Bronchial epithelial cell (primary cell): Measurements from ENCODE around the gene CBR3. TPM values are rescaled to one million over a fixed set of nuclear protein-coding genes. Genes with fewer than 3 reads are reported as not detected.

Experiments
- DNase-seq: peaks from one replicate; pipeline ENCODE4 v3.0.0-alpha.2; 2010; ENCODE audit warnings: low read depth
- FAIRE-seq: peaks from 2 replicates; lab custom pipeline; 2011; peaks lifted over from hg19 to GRCh38; lab: Jason Lieb, UNC
- H3K27me3 ChIP-seq: 2 replicates; pipeline ENCODE4 v1.5.1; 2011; ENCODE audit warnings: low read length; ENCODE audit not compliant: control insufficient read depth, insufficient read depth
- H3K36me3 ChIP-seq: 2 replicates; pipeline ENCODE4 v1.5.1; 2011; ENCODE audit warnings: low read length; ENCODE audit not compliant: control insufficient read depth, insufficient read depth
- H3K4me3 ChIP-seq: 2 replicates; pipeline ENCODE4 v1.5.1; 2011; ENCODE audit warnings: mild to moderate bottlenecking, low read depth, low read length, control low read depth
- total RNA-seq: library from RNA; depleted of rRNA; stranded (reverse); fragments of >200 nt; gene quantifications from 2 replicates; pipeline ENCODE4 v1.2.1, GENCODE V29; 2014
- TF ChIP-seq, protein P1 (sequence below): IDR thresholded peaks from 2 replicates; pipeline ENCODE4 v1.5.1; 2011; ENCODE audit warnings: mild to moderate bottlenecking, moderate library complexity, low read length, control low read depth, inconsistent platforms; ENCODE audit not compliant: insufficient read depth, severe bottlenecking

Gene CBR3
- total RNA-seq, 1 donor from 2014 or later = 0.26 TPM

DNA sequence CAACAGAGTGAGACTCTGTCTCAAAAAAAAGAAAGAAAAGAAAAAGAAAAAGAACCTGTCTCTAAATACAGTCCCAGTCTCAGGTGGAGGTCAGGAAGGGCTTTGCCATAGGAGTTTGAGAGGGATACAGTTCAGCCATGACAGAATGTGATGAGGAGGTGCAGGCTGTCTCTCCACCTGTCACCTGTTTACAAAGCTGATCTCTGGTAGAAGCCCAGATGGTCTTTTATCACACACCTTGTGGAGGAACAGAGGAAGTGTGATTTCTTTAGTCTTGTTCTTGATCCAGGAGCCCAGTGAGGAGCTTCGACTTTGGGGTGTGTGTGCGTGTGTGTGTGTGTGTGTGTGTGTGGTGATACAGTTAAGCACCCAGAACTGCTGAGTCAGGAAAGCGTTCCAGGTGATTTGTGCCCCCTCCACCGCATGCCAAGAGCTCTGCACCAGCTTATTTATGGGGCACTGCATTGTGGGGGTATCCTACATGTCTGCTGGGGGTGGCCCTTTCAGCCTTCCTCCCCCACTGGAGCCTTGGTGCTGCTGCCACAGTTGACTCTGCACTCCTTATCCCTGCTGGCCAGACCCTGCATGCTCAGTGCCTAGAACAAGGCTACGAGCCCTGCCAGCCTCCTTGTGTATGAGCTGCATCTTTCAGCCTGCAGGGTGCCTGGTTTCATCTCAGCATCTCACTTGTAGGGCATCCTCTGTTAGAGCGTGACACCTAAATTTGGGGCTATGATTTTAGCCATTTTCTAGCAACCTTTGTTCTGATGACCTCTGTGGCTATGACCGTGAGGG lies 41.1 kb downstream of the CBR3 start:
- TF ChIP-seq, protein P1, sequence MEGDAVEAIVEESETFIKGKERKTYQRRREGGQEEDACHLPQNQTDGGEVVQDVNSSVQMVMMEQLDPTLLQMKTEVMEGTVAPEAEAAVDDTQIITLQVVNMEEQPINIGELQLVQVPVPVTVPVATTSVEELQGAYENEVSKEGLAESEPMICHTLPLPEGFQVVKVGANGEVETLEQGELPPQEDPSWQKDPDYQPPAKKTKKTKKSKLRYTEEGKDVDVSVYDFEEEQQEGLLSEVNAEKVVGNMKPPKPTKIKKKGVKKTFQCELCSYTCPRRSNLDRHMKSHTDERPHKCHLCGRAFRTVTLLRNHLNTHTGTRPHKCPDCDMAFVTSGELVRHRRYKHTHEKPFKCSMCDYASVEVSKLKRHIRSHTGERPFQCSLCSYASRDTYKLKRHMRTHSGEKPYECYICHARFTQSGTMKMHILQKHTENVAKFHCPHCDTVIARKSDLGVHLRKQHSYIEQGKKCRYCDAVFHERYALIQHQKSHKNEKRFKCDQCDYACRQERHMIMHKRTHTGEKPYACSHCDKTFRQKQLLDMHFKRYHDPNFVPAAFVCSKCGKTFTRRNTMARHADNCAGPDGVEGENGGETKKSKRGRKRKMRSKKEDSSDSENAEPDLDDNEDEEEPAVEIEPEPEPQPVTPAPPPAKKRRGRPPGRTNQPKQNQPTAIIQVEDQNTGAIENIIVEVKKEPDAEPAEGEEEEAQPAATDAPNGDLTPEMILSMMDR = no peak
- H3K27me3 ChIP-seq = no peaks in the 10 kb centered on the region
- no peaks in the 10 kb centered on the region for H3K36me3 ChIP-seq
- H3K4me3 ChIP-seq = no peak overlapping the region
- FAIRE-seq = peak; percentile 90
- DNase-seq = no peak

DNA sequence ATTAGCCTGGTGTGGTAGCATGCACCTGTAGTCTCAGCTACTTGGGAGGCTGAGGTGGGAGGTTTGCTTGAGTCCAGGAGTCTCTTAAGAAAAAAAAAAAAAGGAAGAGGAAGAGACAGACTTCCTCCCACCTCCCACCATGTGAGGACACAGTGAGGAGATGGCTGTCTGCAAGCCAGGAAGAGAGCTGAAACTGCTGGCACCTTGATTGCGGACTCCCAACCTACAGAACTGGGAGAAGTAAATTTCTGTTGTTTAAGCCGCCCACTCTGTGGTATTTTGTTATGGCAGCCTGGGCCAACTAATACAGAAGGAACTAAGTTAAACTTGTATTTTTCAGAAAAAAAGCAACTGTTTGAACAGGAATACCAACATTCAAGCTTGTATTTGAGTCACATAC lies 43.5 kb downstream of the CBR3 start:
- Histone ChIP-seq H3K27me3 (no peaks in the 10 kb centered on the region), H3K4me3 (no peak overlapping the region), H3K36me3 (no peaks in the 10 kb centered on the region)
- no peak for DNase-seq
- TF ChIP-seq, protein P1 = no peak
- no peak for FAIRE-seq

DNA sequence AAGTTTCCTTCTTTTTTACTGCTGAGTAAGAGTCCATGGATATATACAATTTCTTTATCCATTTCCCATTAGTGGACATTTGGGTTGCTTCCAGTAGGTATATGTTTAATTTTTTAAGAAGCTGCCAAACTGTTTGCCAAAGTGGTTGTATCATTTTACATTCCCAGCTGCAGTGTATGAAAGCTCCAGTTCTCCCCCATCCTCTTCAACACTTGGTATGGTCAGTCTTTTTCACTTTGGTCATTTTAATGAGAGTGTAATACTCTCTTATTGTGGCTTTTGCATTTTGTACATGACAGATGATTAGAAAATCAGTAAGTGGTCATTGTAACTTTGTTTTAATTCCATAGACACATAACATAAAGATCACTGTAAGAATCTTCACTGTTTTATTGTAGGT lies 44.3 kb downstream of the CBR3 start:
- Histone ChIP-seq H3K27me3 (no peaks in the 10 kb centered on the region), H3K36me3 (no peaks in the 10 kb centered on the region), H3K4me3 (no peak overlapping the region)
- DNase-seq (no peak), FAIRE-seq (no peak)
- TF ChIP-seq, protein P1 = no peak

DNA sequence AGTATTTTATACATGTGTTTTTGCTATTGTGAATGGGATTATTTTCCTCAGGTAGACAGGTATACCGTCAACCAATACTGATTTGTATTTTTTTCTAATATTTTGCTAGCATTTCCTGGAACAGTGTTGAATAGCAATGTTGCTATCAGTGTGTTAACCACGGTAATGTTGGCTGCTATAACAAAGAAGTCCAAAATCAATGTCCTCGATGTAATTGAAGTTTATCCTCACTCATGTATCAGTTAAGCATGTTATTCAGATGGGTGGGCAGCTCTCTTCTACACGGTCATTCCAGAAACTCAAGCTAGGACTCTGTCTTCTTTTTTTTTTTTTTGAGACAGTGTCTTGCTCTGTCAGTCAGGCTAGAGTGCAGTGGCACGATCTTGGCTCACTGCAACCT lies 46.1 kb downstream of the CBR3 start:
- H3K4me3 ChIP-seq = no peak overlapping the region
- no peak for DNase-seq
- no peak for FAIRE-seq
- no peaks in the 10 kb centered on the region for H3K36me3 ChIP-seq
- H3K27me3 ChIP-seq = no peaks in the 10 kb centered on the region
- TF ChIP-seq, protein P1 = no peak

DNA sequence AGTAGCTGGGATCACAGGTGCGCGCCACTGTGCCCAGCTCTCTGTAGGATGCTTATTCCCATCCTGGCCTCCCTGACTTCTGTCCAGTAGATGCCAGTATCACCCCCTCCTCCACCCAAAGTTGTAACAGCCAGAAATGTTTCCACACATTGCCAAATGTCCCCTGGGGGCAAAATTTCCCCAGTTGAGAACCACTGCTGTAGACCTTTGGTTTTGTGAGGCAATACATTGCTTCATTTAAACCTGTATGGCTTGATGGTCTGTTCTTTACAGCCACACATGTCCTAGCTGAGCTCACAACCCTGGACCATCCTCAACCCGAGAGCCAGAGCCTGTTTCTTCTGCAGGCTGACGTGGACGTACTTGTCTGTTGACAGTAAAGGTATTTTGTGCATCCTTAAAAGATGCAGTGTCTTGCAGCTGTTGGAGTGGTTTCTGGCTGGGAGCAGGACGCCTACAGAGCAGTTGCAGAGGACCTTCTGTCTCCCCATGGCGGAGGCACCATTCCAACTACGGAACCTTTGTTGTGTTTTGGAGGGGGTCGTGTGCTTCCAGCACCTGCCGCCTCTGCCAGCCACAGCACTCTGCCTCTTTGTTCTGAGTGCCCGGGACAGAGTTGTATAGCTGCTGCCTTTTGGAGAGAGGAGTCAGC lies 48.4 kb downstream of the CBR3 start:
- no peaks in the 10 kb centered on the region for H3K27me3 ChIP-seq
- no peaks in the 10 kb centered on the region for H3K36me3 ChIP-seq
- peak; percentile 11 for DNase-seq
- no peak for FAIRE-seq
- TF ChIP-seq, protein P1 = no peak
- H3K4me3 ChIP-seq = no peak overlapping the region

DNA sequence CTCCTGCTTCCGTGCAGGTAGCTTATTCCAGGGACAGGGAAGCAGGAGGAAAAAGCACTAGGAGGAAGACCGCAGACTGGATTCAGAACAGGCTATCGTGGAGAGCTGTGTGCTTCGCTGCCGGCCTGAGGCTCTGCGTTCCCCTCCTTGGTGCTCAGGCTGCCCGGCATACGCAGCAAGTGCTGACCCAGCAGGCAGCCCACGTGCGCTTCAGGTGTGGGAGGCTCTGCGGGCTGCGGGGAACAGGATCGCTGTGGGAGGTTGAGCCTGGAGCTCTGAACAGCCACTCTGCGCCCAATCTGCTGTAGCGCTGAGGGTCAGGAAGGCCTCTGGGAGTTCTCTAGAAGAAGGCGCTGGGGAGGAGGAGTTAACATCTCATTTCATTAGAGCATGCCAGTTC lies 49.7 kb downstream of the CBR3 start:
- FAIRE-seq = no peak
- DNase-seq = no peak
- TF ChIP-seq, protein P1 = no peak
- no peaks in the 10 kb centered on the region for H3K27me3 ChIP-seq
- no peak overlapping the region for H3K4me3 ChIP-seq
- no peaks in the 10 kb centered on the region for H3K36me3 ChIP-seq
